MCF 10A (cell line): ENCODE data around the gene BCKDK. TPM values are rescaled to one million over a fixed set of nuclear protein-coding genes. Genes with fewer than 3 reads are reported as not detected.

Experiments
- BruUV-seq: library from RNA; stranded (reverse); fragments of 400-500 nt; replicated peaks from 2 replicates; lab custom pipeline; 2021; lab: Mats Ljungman, UMichigan
- CTCF ChIA-PET: fragments of 300-600 bp; sonication (Branson Sonifier 250); formaldehyde crosslinking; extraction: SDS; loops from one replicate; lab custom pipeline; 2021; ENCODE audit warnings: antibody characterized with exemption, inconsistent platforms; lab: Yijun Ruan, JAX
- POLR2A ChIA-PET: fragments of 300-600, 350-650 bp; sonication (Branson Sonifier 250); formaldehyde crosslinking; extraction: SDS; loops from one replicate; lab custom pipeline; 2020; ENCODE audit warnings: antibody characterized with exemption, inconsistent platforms; lab: Yijun Ruan, JAX
- DNase-seq: peaks from one replicate; pipeline ENCODE4 v3.0.0-alpha.2; 2018; ENCODE audit not compliant: unreplicated experiment
- H3K27ac Mint-ChIP-seq: one replicate; pipeline ENCODE4 v1.8.0; 2022; ENCODE audit warnings: mild to moderate bottlenecking, low read depth, mixed read lengths; ENCODE audit not compliant: unreplicated experiment
- H3K27me3 Mint-ChIP-seq: one replicate; pipeline ENCODE4 v1.8.0; 2022; ENCODE audit warnings: mixed read lengths; ENCODE audit not compliant: insufficient read depth, unreplicated experiment
- H3K36me3 Mint-ChIP-seq: one replicate; pipeline ENCODE4 v1.8.0; 2022; ENCODE audit warnings: mild to moderate bottlenecking, moderate library complexity, mixed read lengths; ENCODE audit not compliant: insufficient read depth, unreplicated experiment
- H3K4me1 Mint-ChIP-seq: one replicate; pipeline ENCODE4 v1.8.0; 2022; ENCODE audit warnings: mixed read lengths; ENCODE audit not compliant: insufficient read depth, unreplicated experiment
- H3K4me3 Mint-ChIP-seq: one replicate; pipeline ENCODE4 v1.8.0; 2022; ENCODE audit warnings: mild to moderate bottlenecking, moderate library complexity, mixed read lengths; ENCODE audit not compliant: unreplicated experiment
- H3K9me3 Mint-ChIP-seq: one replicate; pipeline ENCODE4 v1.8.0; 2022; ENCODE audit warnings: mixed read lengths; ENCODE audit not compliant: unreplicated experiment
- CTCF ChIP-seq: fragments of 200-600 bp; IDR thresholded peaks from one replicate; pipeline ENCODE4 v1.8.0; 2022; ENCODE audit warnings: antibody characterized with exemption, mild to moderate bottlenecking; ENCODE audit not compliant: unreplicated experiment
- intact Hi-C: fragments of 100-400 bp; cut with micrococcal nuclease; formaldehyde crosslinking; loops from 2 replicates; pipeline ENCODE4 v1.14.1; 2022
- total RNA-seq: library from RNA; stranded (reverse); gene quantifications from 2 replicates; pipeline ENCODE4 v1.2.3, GENCODE V29; 2022

Gene BCKDK
- total RNA-seq, 1 experiment from 2014 or later = 41.0 TPM

DNA sequence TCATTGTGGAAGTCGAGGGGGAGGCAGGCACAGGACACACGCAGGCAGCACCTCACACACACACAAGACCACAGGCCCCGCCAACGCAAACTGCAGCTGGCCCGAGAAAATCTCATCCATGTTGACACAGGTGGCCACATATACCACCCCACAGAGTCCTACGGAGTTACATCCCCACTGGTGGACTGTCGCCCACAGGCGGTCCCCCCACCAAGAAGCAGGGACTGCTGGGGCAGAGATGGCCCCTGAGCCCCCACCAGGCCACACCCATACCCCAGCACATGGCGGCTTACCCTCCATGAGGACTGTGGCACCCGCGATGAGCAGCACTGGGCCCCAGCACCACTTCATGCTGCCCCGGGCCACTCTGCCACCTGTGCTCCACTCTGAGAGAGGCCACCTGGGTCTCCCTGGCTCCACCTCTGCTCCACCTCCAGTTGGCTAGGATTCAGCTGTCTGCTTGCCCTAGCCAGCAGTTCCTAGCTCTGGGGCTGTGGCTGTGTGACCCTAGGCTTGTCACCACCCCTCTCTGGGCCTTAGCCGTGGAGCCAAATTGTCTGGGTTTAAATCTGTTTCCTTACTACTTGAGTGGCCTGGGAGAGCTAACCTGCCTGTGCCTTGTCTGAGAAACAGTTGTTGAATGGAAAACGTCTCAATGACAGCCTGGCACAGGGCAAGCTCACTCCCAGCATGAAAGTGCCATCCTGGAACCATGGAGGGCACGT lies 19.6 kb upstream of the BCKDK start, which contains the start of gene PRSS53:
TSS of gene PRSS53 (minus strand) at position 485 of the 725 bp plus-strand sequence. CDS start at position 351, 134 bp downstream.
- intact Hi-C loops = no loop called here
- TF ChIP-seq CTCF = no peak
- Mint-ChIP-seq H3K4me3 (no peak within 1 kb of the TSS), H3K27ac (no peak within 1 kb of the TSS), H3K9me3 (no peaks in the 10 kb centered on the region), H3K36me3 (peaks cover 22% of the 10 kb centered on the region), H3K4me1 (peaks cover 5% of the 10 kb centered on the region), H3K27me3 (no peaks in the 10 kb centered on the region)
- DNase-seq = no peak
- ChIA-PET CTCF (interaction anchor here (0.6 kb wide), 1 partner anchor 98 kb away, joined by 3 read pairs; no protein-coding TSS in a partner anchor), POLR2A (interaction anchor here (0.8 to 1.7 kb wide), 2 partner anchors 15 to 29 kb away, joined by 3 to 5 read pairs; partner anchors contain the start of genes KAT8, ZNF646 and ZNF668)
- no TSS peak for BruUV-seq

DNA sequence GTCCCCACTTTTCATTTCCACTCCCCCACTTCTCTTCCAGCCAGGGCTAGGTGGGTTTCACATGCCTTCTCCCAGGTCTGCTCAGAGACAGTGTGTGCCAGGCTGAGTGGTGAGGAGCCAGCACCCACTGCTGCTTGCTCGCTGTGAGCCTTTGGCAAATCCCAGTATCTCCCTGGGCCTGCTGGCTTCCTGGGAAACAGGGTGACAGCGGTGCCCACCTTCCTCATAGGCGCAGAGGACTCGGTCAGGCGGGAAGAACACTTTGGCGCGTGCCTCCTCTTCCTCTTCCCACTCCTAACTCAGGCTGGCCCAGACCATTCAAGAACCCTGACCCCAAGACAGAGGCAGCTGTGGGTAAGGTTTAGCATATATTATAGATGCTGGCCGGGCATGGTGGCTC lies 19.0 kb upstream of the BCKDK start:
- CTCF ChIA-PET = interaction anchor here (0.5 to 0.6 kb wide), 2 partner anchors 152 to 355 kb away, joined by 3 to 4 read pairs; no protein-coding TSS in a partner anchor
- peaks cover 5% of the 10 kb centered on the region for H3K4me1 Mint-ChIP-seq
- TF ChIP-seq CTCF = no peak
- H3K36me3 Mint-ChIP-seq = peaks cover 19% of the 10 kb centered on the region
- BruUV-seq = no TSS peak
- no peak overlapping the region for H3K27ac Mint-ChIP-seq
- H3K27me3 Mint-ChIP-seq = no peaks in the 10 kb centered on the region
- POLR2A ChIA-PET = interaction anchor here (0.8 to 1.7 kb wide), 2 partner anchors 15 to 28 kb away, joined by 3 to 5 read pairs; partner anchors contain the start of genes KAT8, ZNF646 and ZNF668
- intact Hi-C loops = no loop called here
- no peak overlapping the region for H3K4me3 Mint-ChIP-seq
- no peaks in the 10 kb centered on the region for H3K9me3 Mint-ChIP-seq
- DNase-seq = no peak

DNA sequence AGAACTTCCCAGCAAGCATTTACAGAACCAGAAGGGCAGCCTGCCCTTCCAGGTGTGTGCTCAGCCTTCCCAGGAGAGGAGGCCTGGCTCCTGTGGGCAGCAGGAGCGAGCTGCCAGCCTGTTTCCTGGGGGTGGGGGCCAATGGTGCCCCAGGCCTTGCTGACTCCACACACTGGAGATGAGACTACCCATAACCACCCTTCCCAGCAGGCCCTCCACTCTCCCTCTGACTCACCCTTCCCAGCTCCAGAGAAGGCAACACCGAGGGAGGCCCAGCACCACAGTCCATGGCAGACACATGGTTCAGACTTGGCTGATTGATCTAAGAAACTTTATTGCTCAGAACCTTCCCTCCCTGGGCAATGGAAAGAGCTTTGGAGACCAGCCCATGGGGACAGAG lies 17.6 kb upstream of the BCKDK start:
- no peak for DNase-seq
- ChIA-PET POLR2A (interaction anchor here (1.3 to 6.5 kb wide), 3 partner anchors 9 to 27 kb away, joined by 3 to 78 read pairs (median 5); partner anchors contain the start of genes KAT8, ZNF646 and ZNF668), CTCF (no interaction called here)
- peaks cover 18% of the 10 kb centered on the region for H3K36me3 Mint-ChIP-seq
- BruUV-seq = no TSS peak
- H3K4me3 Mint-ChIP-seq = no peak overlapping the region
- H3K9me3 Mint-ChIP-seq = no peaks in the 10 kb centered on the region
- intact Hi-C loops = no loop called here
- no peak for TF ChIP-seq CTCF
- no peaks in the 10 kb centered on the region for H3K27me3 Mint-ChIP-seq
- H3K27ac Mint-ChIP-seq = no peak overlapping the region
- peaks cover 7% of the 10 kb centered on the region for H3K4me1 Mint-ChIP-seq

- no peaks in the 10 kb centered on the region for H3K9me3 Mint-ChIP-seq
- H3K4me1 Mint-ChIP-seq = peaks cover 12% of the 10 kb centered on the region
- peaks cover 22% of the 10 kb centered on the region for H3K36me3 Mint-ChIP-seq
- peak overlapping the region; percentile 85 for H3K4me3 Mint-ChIP-seq
- intact Hi-C loops = no loop called here
- CTCF ChIA-PET = interaction anchor here (0.6 to 5.2 kb wide), 16 partner anchors 42 to 781 kb away, joined by 3 to 27 read pairs (median 3); partner anchors contain the start of genes HSD3B7, ZNF267 and ZNF843
- POLR2A ChIA-PET = interaction anchor here (0.7 to 6.5 kb wide), 4 partner anchors 18 to 368 kb away, joined by 3 to 78 read pairs (median 24); partner anchors contain the start of genes KAT8, ZNF646 and ZNF668
- no peak for DNase-seq
- BruUV-seq = no TSS peak
- TF ChIP-seq CTCF = no peak
- H3K27me3 Mint-ChIP-seq = no peaks in the 10 kb centered on the region
- no peak overlapping the region for H3K27ac Mint-ChIP-seq
Measured at GRCh38 chr16:31092330-31092729, 15.9 kb upstream of the BCKDK start.
